Endothelial cell of umbilical vein (primary cell): ENCODE data around the gene INTS12. TPM values are rescaled to one million over a fixed set of nuclear protein-coding genes. Genes with fewer than 3 reads are reported as not detected.

Experiments used
- BruUV-seq: library from RNA; stranded (reverse); fragments of 400-500 nt; replicated peaks from 2 replicates; lab custom pipeline; 2021; lab: Mats Ljungman, UMichigan
- CTCF ChIA-PET: fragments of 300-600, 350-600 bp; sonication (Branson Sonifier 250); formaldehyde crosslinking; loops from one replicate; lab custom pipeline; 2021; ENCODE audit warnings: antibody characterized with exemption, inconsistent platforms; lab: Charles Lee
- POLR2A ChIA-PET: fragments of 300-600, 350-600 bp; sonication (Branson Sonifier 250); formaldehyde crosslinking; loops from one replicate; lab custom pipeline; 2021; ENCODE audit warnings: antibody characterized with exemption, inconsistent platforms; lab: Charles Lee
- DNase-seq: peaks from one replicate; pipeline ENCODE4 v3.0.0-alpha.2; 2011; ENCODE audit warnings: low read depth, low spot score
- FAIRE-seq: peaks from 2 replicates; lab custom pipeline; 2011; peaks lifted over from hg19 to GRCh38; lab: Jason Lieb, UNC
- H2AFZ ChIP-seq: 2 replicates; pipeline ENCODE4 v1.6.0; 2012; ENCODE audit warnings: low read depth, low read length, control low read depth, inconsistent platforms
- H3K27ac ChIP-seq: 2 replicates; pipeline ENCODE4 v1.5.1; 2011; ENCODE audit warnings: low read depth, mild to moderate bottlenecking, control low read depth, low read length, moderate library complexity; ENCODE audit not compliant: insufficient read depth
- H3K27me3 ChIP-seq, 2 experiments: 2 replicates each; pipeline versions ENCODE4 v1.6.0 to v1.6.1; 2011; ENCODE audit warnings: low read length in 2 of 2, mixed read lengths in 1 of 2; ENCODE audit not compliant: control insufficient read depth in 2 of 2, insufficient read depth in 2 of 2
- H3K36me3 ChIP-seq, 2 experiments: 2 replicates in 1 of 2; 3 replicates in 1 of 2; pipeline ENCODE4 v1.5.1; 2011; ENCODE audit warnings: low read length in 2 of 2, mild to moderate bottlenecking in 1 of 2, moderate library complexity in 1 of 2; ENCODE audit not compliant: control insufficient read depth in 2 of 2, insufficient read depth in 2 of 2; ENCODE audit errors: extremely low read depth in 1 of 2
- H3K4me1 ChIP-seq: 3 replicates; pipeline ENCODE4 v1.5.1; 2011; ENCODE audit warnings: mild to moderate bottlenecking, low read length; ENCODE audit not compliant: control insufficient read depth, insufficient read depth; ENCODE audit errors: extremely low read depth
- H3K4me2 ChIP-seq: 2 replicates; pipeline ENCODE4 v1.6.1; 2011; ENCODE audit warnings: low read length, control low read depth, mixed read lengths; ENCODE audit not compliant: insufficient read depth
- H3K4me3 ChIP-seq, 3 experiments: fragments of 200-600 bp in 1 of 3; sonication (generic), shearing (Covaris generic) in 1 of 3; replicated peaks in 1 of 3; 2 replicates each; pipeline ENCODE4 v1.5.1; 2011 to 2016; ENCODE audit warnings: control low read depth in 3 of 3, low read length in 3 of 3, mild to moderate bottlenecking in 2 of 3, inconsistent platforms in 1 of 3, low read depth in 1 of 3, moderate library complexity in 1 of 3; ENCODE audit not compliant: insufficient read depth in 1 of 3
- H3K79me2 ChIP-seq: 2 replicates; pipeline ENCODE4 v1.6.0; 2012; ENCODE audit warnings: low read length, inconsistent platforms; ENCODE audit not compliant: control insufficient read depth, insufficient read depth
- H3K9ac ChIP-seq: replicated peaks from 2 replicates; pipeline ENCODE3; 2011; ENCODE audit warnings: low read length, control low read depth; ENCODE audit not compliant: insufficient read depth; ENCODE audit errors: extremely low read depth
- H3K9me1 ChIP-seq: replicated peaks from 3 replicates; pipeline ENCODE4 v1.6.0; 2011; ENCODE audit warnings: mild to moderate bottlenecking, low read length; ENCODE audit not compliant: control insufficient read depth, insufficient read depth; ENCODE audit errors: extremely low read depth
- H3K9me3 ChIP-seq: replicated peaks from 2 replicates; pipeline ENCODE4 v1.5.1; 2012; ENCODE audit warnings: low read length, inconsistent platforms; ENCODE audit not compliant: control insufficient read depth, insufficient read depth
- H4K20me1 ChIP-seq: replicated peaks from 2 replicates; pipeline ENCODE3; 2011; ENCODE audit warnings: mild to moderate bottlenecking, low read length; ENCODE audit not compliant: control insufficient read depth, insufficient read depth; ENCODE audit errors: extremely low read depth
- CTCF ChIP-seq, 2 donors: IDR thresholded peaks; 1 replicate in 1 of 2; 2 replicates in 1 of 2; pipeline ENCODE4 v1.5.1; 2011; ENCODE audit warnings: low read length in 2 of 2, mild to moderate bottlenecking in 2 of 2, moderate library complexity in 2 of 2, control low read depth in 1 of 2, inconsistent platforms in 1 of 2, low read depth in 1 of 2; ENCODE audit not compliant: insufficient read depth in 1 of 2; ENCODE audit errors: extremely low read depth in 1 of 2
- EZH2 ChIP-seq: IDR thresholded peaks from 2 replicates; pipeline ENCODE4 v1.6.1; 2012; ENCODE audit warnings: borderline replicate concordance, low read depth, mild to moderate bottlenecking, moderate library complexity, low read length, inconsistent platforms; ENCODE audit not compliant: severe bottlenecking
- FOS ChIP-seq: IDR thresholded peaks from 2 replicates; pipeline ENCODE4 v1.6.1; 2011; ENCODE audit warnings: mild to moderate bottlenecking, low read length, moderate library complexity, borderline replicate concordance; ENCODE audit not compliant: insufficient read depth
- GATA2 ChIP-seq: IDR thresholded peaks from 2 replicates; pipeline ENCODE4 v1.7.0; 2011; ENCODE audit warnings: low read depth, mild to moderate bottlenecking, moderate library complexity, mixed read lengths, low read length; ENCODE audit not compliant: insufficient read length, insufficient read depth
- JUN ChIP-seq: IDR thresholded peaks from 2 replicates; pipeline ENCODE4 v1.6.1; 2011; ENCODE audit warnings: borderline replicate concordance, low read depth; ENCODE audit not compliant: insufficient read length, insufficient read depth
- MAX ChIP-seq: IDR thresholded peaks from 2 replicates; pipeline ENCODE4 v1.6.1; 2011; ENCODE audit not compliant: insufficient read depth, insufficient read length
- MYC ChIP-seq: IDR thresholded peaks from one replicate; pipeline ENCODE4 v1.6.1; 2011; ENCODE audit warnings: mild to moderate bottlenecking, low read depth, low read length
- POLR2A ChIP-seq: IDR thresholded peaks from 2 replicates; pipeline ENCODE4 v1.6.1; 2012; ENCODE audit warnings: low read depth, mild to moderate bottlenecking, control low read depth, low read length
- POLR2AphosphoS5 ChIP-seq: IDR thresholded peaks from 2 replicates; pipeline ENCODE4 v1.6.1; 2012; ENCODE audit warnings: low read depth, mild to moderate bottlenecking, control low read depth, low read length, moderate library complexity; ENCODE audit not compliant: insufficient read depth
- dilution Hi-C: fragments of 300-500 bp; cut with MboI; formaldehyde crosslinking; loops from one replicate; pipeline ENCODE4 v1.15.0; 2019; ENCODE audit warnings: low sequenced_read_pairs; ENCODE audit not compliant: extremely low pct_ligation_motif_present
- intact Hi-C: fragments of 100-400 bp; cut with micrococcal nuclease; formaldehyde crosslinking; loops from one replicate; pipeline ENCODE4 v1.10.0; 2022
- polyA plus RNA-seq, 4 experiments: library from polyadenylated mRNA; depleted of rRNA in 3 of 4; stranded (reverse) in 3 of 4; unstranded in 1 of 4; fragments of >200 nt; gene quantifications; 2 replicates each; pipeline versions ENCODE4 v1.2.1 to v1.2.3, GENCODE V29; 2011 to 2012; ENCODE audit warnings: missing spikeins in 1 of 4
- total RNA-seq: library from RNA; stranded (reverse); gene quantifications from 2 replicates; pipeline ENCODE4 v1.2.3, GENCODE V29; 2021

The INTS12 gene
- total and polyA plus RNA-seq, 2 donors (not counting 3 experiments of a cell fraction or from before 2014, with no cell fraction given) = 19.7 to 20.9 TPM

- Histone ChIP-seq H2AFZ (no peak overlapping the region), H3K79me2 (no peaks in the 10 kb centered on the region), H3K36me3 (no peaks in the 10 kb centered on the region), H3K4me2 (no peak overlapping the region), H3K4me3 (no peak overlapping the region), H3K4me1 (no peaks in the 10 kb centered on the region), H4K20me1 (no peaks in the 10 kb centered on the region), H3K9ac (no peak overlapping the region), H3K9me1 (no peaks in the 10 kb centered on the region), H3K9me3 (no peaks in the 10 kb centered on the region), H3K27me3 (no peaks in the 10 kb centered on the region), H3K27ac (no peak overlapping the region)
- no TSS peak for BruUV-seq
- ChIA-PET POLR2A (no interaction called here), CTCF (interaction anchor here (0.7 kb wide), 1 partner anchor 9 kb away, joined by 3 read pairs; no protein-coding TSS in a partner anchor)
- dilution Hi-C loops (no loop called here), intact Hi-C loops (no loop called here)
- TF ChIP-seq CTCF (IDR thresholded peaks at IDR 0.05; ENCODE audit: extremely low read depth in 1 of 2, insufficient read depth in 1 of 2, low read depth in 1 of 2, low read length in 2 of 2) (no peak), GATA2 (no peak), FOS (no peak), EZH2 (no peak), JUN (no peak), MYC (no peak), POLR2AphosphoS5 (no peak), MAX (no peak), POLR2A (no peak)
- DNase-seq (no peak), FAIRE-seq (no peak)
These were observed 49.3 kb downstream of the INTS12 start for GRCh38 chr4:105659190-105659589.
